Myocyte (in vitro differentiated cells): ENCODE data around the gene LHFPL5. TPM values are rescaled to one million over a fixed set of nuclear protein-coding genes. Genes with fewer than 3 reads are reported as not detected.

Experiments used
- DNase-seq: peaks from one replicate; pipeline ENCODE4 v3.0.0-alpha.2; 2012; ENCODE audit warnings: low read depth
- total RNA-seq: library from RNA; depleted of rRNA; stranded (reverse); fragments of >200 nt; gene quantifications from 2 replicates; pipeline ENCODE4 v1.2.3, GENCODE V29; 2014

The LHFPL5 gene
- total RNA-seq, 1 donor from 2014 or later = not detected

- DNase-seq = no peak
These were observed 47.8 kb downstream of the LHFPL5 start for GRCh38 chr6:35852994-35853393.

DNA sequence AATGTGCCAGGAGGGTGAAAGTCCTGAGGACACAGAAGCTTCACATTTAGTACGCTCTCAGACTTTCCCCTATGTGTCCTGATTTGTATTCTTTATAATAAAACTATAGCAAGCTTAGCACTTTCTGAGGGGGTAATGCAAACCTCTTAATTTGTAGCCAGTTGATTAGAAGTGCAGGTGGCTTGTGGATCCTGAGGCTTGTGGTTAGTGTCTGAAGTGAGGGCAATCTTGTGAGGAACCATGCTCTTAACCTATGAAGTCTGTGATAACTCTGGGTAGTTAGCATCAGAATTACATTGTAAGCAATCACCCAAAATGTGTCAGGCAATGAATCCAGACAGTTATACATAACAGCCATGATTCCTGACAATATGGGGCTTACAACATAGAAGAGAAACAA is 51.1 kb downstream of the LHFPL5 start:
- no peak for DNase-seq

DNA sequence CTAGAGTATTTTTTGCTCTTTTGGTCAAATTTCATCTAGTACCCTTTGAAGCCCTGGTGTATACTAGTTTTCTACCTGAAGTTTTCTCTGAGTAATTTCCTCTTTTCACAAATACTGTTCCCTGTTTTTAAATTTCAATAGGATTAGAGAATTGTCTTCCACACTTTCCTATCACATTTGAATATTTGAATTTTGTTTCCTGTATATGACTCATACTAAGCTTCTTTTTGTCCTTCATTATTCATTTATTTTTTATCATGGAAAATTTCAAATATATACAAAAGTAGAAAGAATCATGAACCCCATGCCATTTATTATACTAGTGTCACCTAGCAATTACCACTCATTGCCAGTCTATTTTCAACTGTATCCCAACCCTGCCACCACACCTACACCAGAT is 52.7 kb downstream of the LHFPL5 start:
- DNase-seq = no peak

DNA sequence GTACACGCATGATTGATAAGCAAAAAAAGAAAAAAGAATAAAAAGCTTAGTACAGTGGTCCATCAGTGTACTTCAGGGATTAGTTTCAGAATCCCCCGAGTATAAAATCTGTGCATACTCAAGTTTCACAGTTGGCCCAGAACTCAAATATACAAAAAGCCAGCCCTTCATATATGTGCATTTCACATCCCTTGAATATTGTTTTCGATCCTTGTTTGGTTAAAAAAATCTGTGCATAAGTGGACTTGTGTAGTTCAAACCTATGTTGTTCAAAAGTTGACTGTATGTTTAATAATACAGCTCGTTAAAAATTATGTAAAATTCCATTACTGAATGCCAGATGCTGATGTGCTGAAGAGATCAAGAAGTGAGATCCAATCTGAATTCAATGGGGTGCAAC is 54.2 kb downstream of the LHFPL5 start:
- no peak for DNase-seq

Other genes starting within 250 kb of the LHFPL5 start
- gene FKBP5, start 116.4 kb upstream of the LHFPL5 start, total RNA-seq = 10.3 and 13.4 TPM in 2 replicates
- 0.16 and 0.37 TPM in 2 replicates for gene ARMC12, start 68.3 kb upstream of the LHFPL5 start, total RNA-seq
- gene CLPSL2, start 28.8 kb upstream of the LHFPL5 start, total RNA-seq = not detected in 2 replicates
- not detected in 2 replicates for gene CLPSL1, start 24.3 kb upstream of the LHFPL5 start, total RNA-seq
- gene CLPS, start 8.0 kb upstream of the LHFPL5 start, total RNA-seq = not detected in 2 replicates
- gene SRPK1, start 115.7 kb downstream of the LHFPL5 start, total RNA-seq = 22.5 and 23.3 TPM in 2 replicates
- not detected in 2 replicates for gene SLC26A8, start 219.3 kb downstream of the LHFPL5 start, total RNA-seq
- 52.1 and 55.7 TPM in 2 replicates for gene MAPK14, start 222.5 kb downstream of the LHFPL5 start, total RNA-seq